TTC549 (cell line): ENCODE results near the gene WDFY2.

ENCODE experiments used
- FAIRE-seq: peaks from 2 replicates; lab custom pipeline; 2012; peaks lifted over from hg19 to GRCh38; lab: Jason Lieb, UNC

Gene WDFY2

GRCh38 chr13:51713807-51714206 lies 129.5 kb downstream of the WDFY2 start:
- FAIRE-seq: no peak

DNA sequence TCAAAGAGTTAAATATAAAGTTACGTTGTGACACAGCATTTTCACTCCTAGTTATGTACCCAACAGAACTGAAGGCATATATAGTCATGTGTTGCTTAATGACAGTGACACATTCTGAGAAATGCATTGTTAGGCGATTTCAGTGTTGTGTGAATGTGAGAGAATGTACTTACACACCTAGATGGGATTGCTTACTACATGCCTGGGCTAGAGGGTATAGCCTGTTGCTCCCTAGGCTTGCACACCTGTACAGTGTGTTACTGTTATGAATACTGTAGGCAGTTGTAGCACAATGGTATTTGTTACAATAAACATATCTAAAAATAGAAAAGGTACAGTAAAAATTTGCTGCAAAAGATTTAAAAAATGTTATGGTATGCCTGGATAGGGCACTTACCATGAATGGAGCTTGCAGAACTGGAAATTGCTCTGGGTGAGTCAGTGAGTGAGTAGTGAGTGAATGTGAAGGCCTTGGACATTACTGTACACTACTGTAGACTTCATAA lies 130.5 kb downstream of the WDFY2 start:
- FAIRE-seq: no peak

- FAIRE-seq: no peak
These were observed 131.4 kb downstream of the WDFY2 start for GRCh38 chr13:51715613-51716012.

DNA sequence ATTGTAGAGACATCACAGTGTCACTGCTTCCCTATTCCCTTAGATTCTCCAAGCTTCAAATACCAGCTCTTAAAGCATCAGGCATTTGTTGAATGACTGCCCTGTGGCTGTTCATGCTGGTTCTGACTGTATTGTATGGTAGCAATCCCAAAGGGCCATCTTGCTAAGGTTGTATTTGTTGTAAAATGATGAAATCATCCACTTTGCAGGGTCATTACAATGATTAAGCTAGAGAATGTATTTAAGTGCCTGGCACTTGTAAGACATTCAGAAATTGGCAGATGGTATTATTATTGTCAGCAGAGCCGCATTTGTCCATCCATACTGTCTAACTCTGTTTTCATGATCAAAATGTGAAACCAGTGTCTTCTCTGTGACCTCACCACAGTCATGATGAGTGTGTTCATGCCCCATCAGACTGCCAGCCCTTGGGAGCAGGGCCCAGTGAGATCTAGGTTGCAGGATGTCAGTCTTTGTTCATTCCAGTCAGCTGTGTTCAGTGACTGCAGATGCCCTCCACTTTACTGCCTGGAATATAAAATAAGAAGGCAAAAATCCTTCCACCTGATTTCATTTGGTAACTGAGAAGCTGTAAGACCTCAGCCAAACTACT lies 133.6 kb downstream of the WDFY2 start:
- no peak for FAIRE-seq

GRCh38 chr13:51719394-51719793 lies 135.1 kb downstream of the WDFY2 start:
- FAIRE-seq: no peak

DNA sequence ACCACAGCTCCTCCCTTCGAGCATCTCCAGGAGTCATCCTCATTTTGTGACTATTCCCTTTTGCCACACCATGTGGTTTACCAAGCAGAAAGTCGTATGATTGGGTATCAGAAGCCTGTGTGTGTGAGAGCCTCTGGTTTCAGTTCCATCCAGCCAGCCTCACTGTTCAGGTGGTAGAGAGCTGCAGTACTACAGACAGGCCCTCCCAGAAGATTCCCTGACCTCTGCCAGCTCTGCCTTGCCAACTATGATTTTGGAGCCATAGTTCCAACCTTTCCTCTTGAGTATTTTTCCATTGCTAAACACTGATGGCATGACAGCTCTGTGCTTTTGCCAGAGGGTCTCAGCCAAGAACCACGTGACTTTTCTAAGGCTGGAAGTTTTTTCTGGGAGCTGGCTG lies 137.2 kb downstream of the WDFY2 start:
- FAIRE-seq: no peak

GRCh38 chr13:51723529-51723928 lies 139.3 kb downstream of the WDFY2 start:
- FAIRE-seq: no peak

DNA sequence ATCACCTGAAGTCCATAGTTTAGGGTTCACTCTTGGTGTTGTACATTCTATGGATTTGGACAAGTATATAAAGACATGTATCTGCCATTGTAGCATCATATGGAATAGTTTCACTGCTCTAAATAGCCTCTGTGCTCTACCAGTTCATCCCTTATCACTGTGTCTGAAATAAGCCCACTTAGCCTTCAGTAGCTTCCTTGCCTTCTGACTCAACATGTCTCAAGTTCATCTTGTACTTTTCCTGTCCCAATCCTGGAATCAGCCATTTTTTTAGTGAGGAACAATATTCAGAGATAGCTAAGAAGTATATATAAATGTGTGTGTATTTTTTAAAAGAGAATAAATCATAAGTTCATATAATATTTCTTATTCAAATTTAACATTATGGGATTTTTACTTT lies 140.5 kb downstream of the WDFY2 start:
- FAIRE-seq: no peak

DNA sequence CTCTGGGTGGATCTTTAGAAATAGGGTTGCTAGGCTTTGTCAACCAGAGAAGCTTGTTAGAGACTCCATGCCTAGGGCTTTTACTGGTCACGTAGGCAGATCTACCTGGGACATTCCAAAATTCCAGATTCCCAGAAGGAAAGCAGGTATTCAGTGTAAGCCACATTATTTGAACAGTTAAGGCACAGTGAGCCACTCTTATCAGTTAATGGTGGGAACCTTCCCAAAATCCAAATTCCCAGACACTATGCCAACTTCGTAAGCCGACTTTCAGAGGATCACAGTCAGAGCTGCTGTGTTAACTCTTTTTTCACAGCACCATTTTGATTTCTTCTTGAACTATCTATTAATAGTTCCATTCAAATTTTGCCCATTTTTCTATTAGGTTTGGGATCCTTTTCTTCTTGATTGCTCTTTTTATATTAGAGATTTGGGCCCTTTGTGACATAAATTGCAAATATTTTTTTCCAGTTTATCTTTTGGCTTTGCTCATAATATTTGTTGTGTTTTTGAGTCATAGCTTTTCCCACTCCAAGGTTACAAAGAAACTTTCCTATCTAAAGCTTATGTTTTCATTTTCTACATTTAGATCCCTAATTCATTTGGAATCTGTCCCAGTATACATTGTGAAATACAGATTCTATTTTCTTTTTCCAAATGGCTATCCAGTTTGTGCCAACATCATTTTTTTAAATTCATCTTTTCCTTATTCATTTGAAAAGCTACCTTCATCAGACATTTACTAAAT lies 142.4 kb downstream of the WDFY2 start:
- no peak for FAIRE-seq

DNA sequence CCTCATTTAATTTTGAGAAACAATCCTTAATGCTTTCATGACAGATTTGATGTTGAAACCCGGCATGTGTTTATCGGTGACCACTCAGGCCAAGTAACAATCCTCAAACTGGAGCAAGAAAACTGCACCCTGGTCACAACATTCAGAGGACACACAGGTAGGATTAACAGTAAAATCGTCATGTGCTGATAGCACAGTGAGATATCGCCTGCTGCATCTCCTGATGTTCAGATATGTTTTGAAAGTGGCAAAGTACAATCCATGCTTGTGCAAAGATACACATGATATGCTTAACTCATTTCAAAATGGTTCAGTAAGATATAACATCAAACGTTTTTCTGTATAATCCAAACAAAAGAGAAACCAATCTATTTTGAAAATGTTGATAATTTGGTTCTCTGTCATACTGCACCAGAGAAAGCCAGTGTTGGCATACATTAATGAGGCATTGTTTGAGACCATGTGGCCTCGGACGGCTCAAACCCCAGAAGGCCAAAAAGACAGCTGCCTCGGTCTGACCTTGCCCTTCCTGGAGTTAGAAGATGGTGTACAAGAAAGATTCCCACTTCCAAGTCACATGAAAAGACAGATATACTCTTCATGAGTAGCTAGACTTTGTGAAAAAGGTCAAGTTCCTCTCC lies 143.5 kb downstream of the WDFY2 start:
- no peak for FAIRE-seq

DNA sequence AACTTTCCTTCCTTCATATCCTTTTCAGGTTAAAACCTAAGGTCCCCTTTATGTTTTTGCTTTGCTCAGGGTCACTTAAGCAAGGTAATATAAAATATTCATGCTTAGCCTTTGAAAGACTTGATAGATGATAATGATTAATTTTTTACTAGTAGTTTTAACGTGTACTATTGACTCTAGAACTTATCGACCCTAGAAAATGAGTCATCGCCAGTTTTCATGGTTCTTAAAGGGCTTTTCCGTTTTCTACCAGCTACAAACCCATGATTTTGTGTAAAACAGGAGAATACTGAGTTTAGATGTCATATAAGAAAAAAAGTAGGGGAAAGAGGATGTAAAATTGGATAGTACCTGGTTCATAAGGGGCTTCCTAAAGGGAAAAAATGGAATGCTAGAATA lies 144.0 kb downstream of the WDFY2 start:
- FAIRE-seq: no peak

GRCh38 chr13:51728972-51729371 lies 144.7 kb downstream of the WDFY2 start:
- no peak for FAIRE-seq

DNA sequence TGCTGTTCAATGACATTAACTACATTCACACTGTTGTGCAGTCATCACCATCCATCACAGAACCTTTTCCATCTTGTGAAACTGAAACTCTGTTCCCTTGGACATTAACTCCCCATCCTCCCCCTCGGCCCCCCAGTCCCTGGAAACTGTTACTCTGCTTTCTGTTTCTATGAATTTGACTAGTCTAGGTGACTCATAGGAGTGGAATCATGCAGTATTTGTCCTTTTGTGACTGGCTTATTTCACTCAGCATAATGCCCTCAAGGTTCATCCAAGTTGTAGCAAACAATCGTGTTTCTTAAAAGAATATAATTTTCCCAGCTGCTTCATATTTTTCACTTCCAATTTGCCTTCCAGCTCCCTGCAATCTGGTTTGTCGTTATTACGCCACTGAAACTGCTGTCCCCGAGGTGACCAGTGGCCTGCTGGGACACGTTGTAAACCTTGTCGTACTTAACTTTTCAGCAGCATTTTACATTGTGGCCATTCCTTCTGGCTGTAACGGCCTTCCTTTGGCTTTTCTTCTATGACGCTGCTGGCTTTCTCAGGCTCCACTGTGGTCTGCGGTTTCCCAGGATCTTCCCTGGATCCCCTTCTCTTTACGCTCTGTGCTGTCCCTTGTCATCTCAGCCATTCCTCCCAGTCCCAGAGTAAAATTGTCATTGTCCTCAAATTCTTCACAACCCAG lies 145.7 kb downstream of the WDFY2 start:
- FAIRE-seq: no peak

- no peak for FAIRE-seq
These were observed 146.7 kb downstream of the WDFY2 start for GRCh38 chr13:51730927-51731326.

- no peak for FAIRE-seq
These were observed 147.5 kb downstream of the WDFY2 start for GRCh38 chr13:51731759-51732158.

DNA sequence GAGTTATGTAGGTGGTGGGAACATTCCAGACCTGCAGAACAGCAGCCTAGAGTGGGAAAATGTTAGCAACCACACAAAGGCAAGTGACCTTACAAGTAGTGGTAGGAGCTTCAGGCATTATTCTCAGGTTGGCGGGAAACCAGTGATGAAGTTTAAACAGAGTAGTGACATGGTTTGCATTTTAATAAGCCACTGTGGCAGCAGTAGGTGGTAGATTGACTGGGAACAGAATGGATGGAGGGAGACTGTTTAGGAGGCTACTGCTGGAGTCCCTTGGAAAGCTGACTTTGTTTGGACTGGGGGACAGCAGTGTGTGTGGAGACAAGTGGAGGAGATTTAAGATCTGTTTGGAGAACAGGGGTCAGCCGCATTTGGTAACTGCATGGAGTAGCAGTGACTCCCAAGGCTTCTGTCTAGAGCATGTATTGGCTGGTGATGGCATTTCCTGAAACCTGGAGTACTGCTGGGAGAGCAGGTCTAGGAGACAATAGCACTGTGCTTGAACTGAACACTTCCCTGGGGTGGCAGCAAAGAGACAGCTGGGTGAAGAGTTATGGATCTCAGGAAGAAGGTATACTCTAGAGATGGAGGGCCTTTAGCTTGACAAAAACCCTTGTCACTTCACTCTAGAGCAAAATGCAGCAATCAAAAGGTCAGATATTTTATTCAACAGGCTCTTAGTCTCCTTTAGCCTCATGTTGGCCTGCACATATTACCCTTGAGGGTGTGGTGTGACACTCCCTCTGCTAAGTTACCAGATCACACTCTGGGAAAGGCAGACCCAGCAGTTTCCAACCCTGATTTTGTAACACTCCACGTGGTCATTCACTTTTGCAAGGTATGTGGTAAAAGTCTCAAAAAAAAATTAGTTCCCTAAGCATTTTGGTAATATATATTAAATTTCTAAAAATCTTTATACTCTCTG lies 149.4 kb downstream of the WDFY2 start:
- no peak for FAIRE-seq

DNA sequence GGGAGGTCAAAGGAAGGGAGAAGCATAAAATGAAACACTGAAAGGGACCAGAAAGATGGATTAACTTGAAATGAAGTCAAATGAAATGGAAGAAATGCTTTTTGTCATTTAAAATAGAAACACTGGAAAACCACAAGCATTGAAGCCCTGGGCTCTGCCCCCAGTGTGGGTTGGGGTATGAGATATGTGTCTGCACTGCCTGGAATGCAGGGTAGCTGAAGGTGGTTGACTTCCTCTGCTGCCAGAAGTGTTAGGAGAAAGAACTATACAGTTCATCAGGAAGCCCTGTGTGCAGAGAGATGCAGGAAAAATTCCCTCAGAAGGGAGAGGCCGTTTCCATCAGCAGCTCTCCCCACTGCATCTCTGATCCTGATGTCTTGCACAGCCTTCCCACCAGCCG lies 150.5 kb downstream of the WDFY2 start:
- no peak for FAIRE-seq

GRCh38 chr13:51737609-51738008 lies 153.3 kb downstream of the WDFY2 start:
- no peak for FAIRE-seq

GRCh38 chr13:51738226-51738905 lies 154.1 kb downstream of the WDFY2 start:
- FAIRE-seq: no peak

GRCh38 chr13:51739027-51739764 lies 154.9 kb downstream of the WDFY2 start:
- no peak for FAIRE-seq
